IMR-90 (cell line): Measurements from ENCODE around the gene NOM1. TPM values are rescaled to one million over a fixed set of nuclear protein-coding genes. Genes with fewer than 3 reads are reported as not detected.
"Not testable (repeated sequence)": the region's sequence is repeated elsewhere in the genome, so short reads cannot be mapped to it uniquely, and the experiment has no call there.

ENCODE experiments used
- ATAC-seq: fragments of 200-7000 bp; cut with Tn5 transposase; 2 replicates; pipeline ENCODE4 v1.9.1; 2020; ENCODE audit warnings: low read depth, mild to moderate bottlenecking, moderate library complexity
- BruUV-seq: library from RNA; stranded (reverse); fragments of 400-500 nt; replicated peaks from 2 replicates; lab custom pipeline; 2021; lab: Mats Ljungman, UMichigan
- CTCF ChIA-PET: fragments of 300-600 bp; formaldehyde crosslinking; extraction: SDS; loops from one replicate; lab custom pipeline; 2021; ENCODE audit warnings: antibody characterized with exemption; lab: Yijun Ruan, JAX
- POLR2A ChIA-PET: fragments of 300-600 bp; sonication (Branson Sonifier 250); formaldehyde crosslinking; loops from one replicate; lab custom pipeline; 2022; ENCODE audit warnings: antibody characterized with exemption; ENCODE audit not compliant: unreplicated experiment; lab: Charles Lee
- DNase-seq: peaks from one replicate; pipeline ENCODE4 v3.0.0; 2013
- H2AFZ ChIP-seq: replicated peaks from 2 replicates; pipeline ENCODE3; 2013; ENCODE audit warnings: low read length, mild to moderate bottlenecking; ENCODE audit not compliant: poor library complexity
- H2AK5ac ChIP-seq: 2 replicates; pipeline ENCODE4 v1.6.1; 2013; ENCODE audit warnings: low read depth, low read length, inconsistent platforms
- H2AK9ac ChIP-seq: replicated peaks from 2 replicates; pipeline ENCODE3; 2013; ENCODE audit warnings: mild to moderate bottlenecking, low read depth, low read length, moderate library complexity; ENCODE audit not compliant: poor library complexity
- H2BK120ac ChIP-seq: 2 replicates; pipeline ENCODE4 v1.6.1; 2013; ENCODE audit warnings: low read depth, low read length, inconsistent platforms
- H2BK15ac ChIP-seq: 3 replicates; pipeline ENCODE4 v1.6.1; 2013; ENCODE audit warnings: low read depth, low read length, inconsistent platforms
- H2BK20ac ChIP-seq: 2 replicates; pipeline ENCODE4 v1.6.1; 2013; ENCODE audit warnings: low read depth, mild to moderate bottlenecking, inconsistent platforms, low read length, moderate library complexity
- H2BK5ac ChIP-seq: 2 replicates; pipeline ENCODE4 v1.6.1; 2013; ENCODE audit warnings: mild to moderate bottlenecking, low read depth, low read length, inconsistent platforms; ENCODE audit not compliant: poor library complexity, severe bottlenecking
- H3K14ac ChIP-seq: replicated peaks from 2 replicates; pipeline ENCODE4 v1.6.1; 2013; ENCODE audit warnings: low read depth, low read length, inconsistent platforms
- H3K18ac ChIP-seq: 2 replicates; pipeline ENCODE4 v1.6.1; 2013; ENCODE audit warnings: low read depth, low read length, control low read depth
- H3K23ac ChIP-seq: 2 replicates; pipeline ENCODE4 v1.6.1; 2013; ENCODE audit warnings: low read depth, low read length, inconsistent platforms
- H3K27ac ChIP-seq: 2 replicates; pipeline ENCODE4 v1.5.1; 2013; ENCODE audit warnings: mild to moderate bottlenecking, control low read depth, low read length; ENCODE audit not compliant: insufficient read depth
- H3K27me3 ChIP-seq: 2 replicates; pipeline ENCODE4 v1.6.1; 2013; ENCODE audit warnings: low read length; ENCODE audit not compliant: control insufficient read depth, insufficient read depth
- H3K36me3 ChIP-seq: 2 replicates; pipeline ENCODE4 v1.6.1; 2013; ENCODE audit warnings: low read length, mixed read lengths; ENCODE audit not compliant: control insufficient read depth, insufficient read depth
- H3K4ac ChIP-seq: 2 replicates; pipeline ENCODE4 v1.6.1; 2013; ENCODE audit warnings: low read depth, low read length, inconsistent platforms
- H3K4me1 ChIP-seq: 2 replicates; pipeline ENCODE4 v1.6.1; 2013; ENCODE audit warnings: low read length, mixed read lengths; ENCODE audit not compliant: control insufficient read depth, insufficient read depth
- H3K4me2 ChIP-seq: 2 replicates; pipeline ENCODE4 v1.6.1; 2013; ENCODE audit warnings: low read depth, mild to moderate bottlenecking, control low read depth, low read length, moderate library complexity
- H3K4me3 ChIP-seq: 2 replicates; pipeline ENCODE4 v1.5.1; 2013; ENCODE audit warnings: low read depth, mild to moderate bottlenecking, control low read depth, low read length, moderate library complexity; ENCODE audit not compliant: insufficient read depth
- H3K56ac ChIP-seq: 2 replicates; pipeline ENCODE4 v1.6.1; 2013; ENCODE audit warnings: low read length, inconsistent platforms; ENCODE audit not compliant: insufficient read depth; ENCODE audit errors: extremely low read depth
- H3K79me1 ChIP-seq, 2 experiments: 2 replicates each; pipeline ENCODE4 v1.6.1; 2013; ENCODE audit warnings: low read length in 2 of 2, inconsistent platforms in 1 of 2, low read depth in 1 of 2
- H3K9ac ChIP-seq: 2 replicates; pipeline ENCODE4 v1.6.1; 2013; ENCODE audit warnings: low read depth, low read length, control low read depth
- H3K9me1 ChIP-seq: 2 replicates; pipeline ENCODE4 v1.6.1; 2013; ENCODE audit warnings: low read length, inconsistent platforms; ENCODE audit not compliant: insufficient read depth
- H3K9me3 ChIP-seq: 2 replicates; pipeline ENCODE4 v1.6.1; 2013; ENCODE audit warnings: low read length; ENCODE audit not compliant: control insufficient read depth, insufficient read depth
- H4K20me1 ChIP-seq: 2 replicates; pipeline ENCODE4 v1.6.1; 2013; ENCODE audit warnings: low read length, inconsistent platforms; ENCODE audit not compliant: insufficient read depth
- H4K5ac ChIP-seq: 2 replicates; pipeline ENCODE4 v1.6.1; 2013; ENCODE audit warnings: mild to moderate bottlenecking, low read depth, low read length, control low read depth
- H4K8ac ChIP-seq, 2 experiments: 2 replicates each; pipeline ENCODE4 v1.6.1; 2013; ENCODE audit warnings: low read depth in 2 of 2, low read length in 2 of 2, control low read depth in 1 of 2, inconsistent platforms in 1 of 2
- H4K91ac ChIP-seq: 2 replicates; pipeline ENCODE4 v1.6.1; 2013; ENCODE audit warnings: low read depth, low read length, inconsistent platforms; ENCODE audit not compliant: insufficient read depth
- WGBS, 2 experiments: methylation state at CpG; one replicate each; pipeline versions ENCODE4 v1.1.5 to v1.1.7; 2013; ENCODE audit warnings: missing lambda C conversion rate in 2 of 2; ENCODE audit not compliant: insufficient read length in 1 of 2; ENCODE audit errors: extremely low coverage in 2 of 2; 5-methylcytosine and 5-hydroxymethylcytosine counted together
- dilution Hi-C: fragments of 300-500 bp; cut with HindIII; formaldehyde crosslinking; loops from one replicate; pipeline ENCODE4 v1.14.3; 2018; ENCODE audit warnings: low sequenced_read_pairs; ENCODE audit not compliant: unreplicated experiment
- in situ Hi-C: fragments of 300-500 bp; cut with MboI; formaldehyde crosslinking; loops from 3 replicates; pipeline ENCODE4 v1.14.3; 2019; ENCODE audit warnings: low sequenced_read_pairs, inconsistent platforms, mixed read lengths
- intact Hi-C: fragments of 100-400 bp; cut with micrococcal nuclease; formaldehyde crosslinking; loops from 2 replicates; pipeline ENCODE4 v1.10.0; 2022
- polyA plus RNA-seq, 3 experiments: library from polyadenylated mRNA; depleted of rRNA; stranded (reverse); fragments of >200 nt; gene quantifications; 2 replicates each; pipeline ENCODE4 v1.2.3, GENCODE V29; 2012; ENCODE audit warnings: low replicate concordance in 1 of 3
- total RNA-seq: library from RNA; depleted of rRNA; stranded (reverse); fragments of >200 nt; gene quantifications from 2 replicates; pipeline ENCODE4 v1.2.3, GENCODE V29; 2012

NOM1 gene
- total and polyA plus RNA-seq, 2 of the 4 experiments (the other 2 are of a cell fraction) = 15.3 to 15.4 TPM

DNA sequence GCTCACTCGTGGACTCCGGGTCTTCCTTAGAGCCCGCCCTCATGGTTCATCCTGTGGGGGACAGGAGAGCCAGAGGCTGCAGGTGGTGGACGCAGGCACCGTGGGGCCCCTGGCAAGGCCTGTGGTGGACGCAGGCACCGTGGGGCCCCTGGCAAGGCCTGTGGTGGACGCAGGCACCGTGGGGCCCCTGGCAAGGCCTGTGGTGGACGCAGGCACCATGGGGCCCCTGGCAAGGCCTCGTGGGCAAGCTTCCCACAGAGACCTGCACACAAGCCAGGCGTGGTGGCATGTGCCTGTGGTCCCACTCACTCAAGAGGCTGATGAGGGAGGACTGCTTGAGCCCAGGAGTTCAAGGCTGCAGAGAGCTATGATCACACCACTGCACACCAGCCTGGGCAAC is 23.7 kb upstream of the NOM1 start:
- WGBS, 2 experiments = no CpG with 5 or more reads among the region's 12 CpGs
- H3K4ac ChIP-seq, H3K9ac ChIP-seq, POLR2A ChIA-PET, H3K14ac ChIP-seq, BruUV-seq, H2AFZ ChIP-seq, H2AK5ac ChIP-seq, CTCF ChIA-PET, H2BK5ac ChIP-seq, H4K20me1 ChIP-seq, H2BK15ac ChIP-seq, ATAC-seq, H3K4me3 ChIP-seq, H3K27me3 ChIP-seq, H3K4me1 ChIP-seq, H2BK20ac ChIP-seq, in situ Hi-C loops, H3K9me1 ChIP-seq, H4K91ac ChIP-seq, H4K8ac ChIP-seq, H2AK9ac ChIP-seq, H3K18ac ChIP-seq, H3K4me2 ChIP-seq, H3K9me3 ChIP-seq, dilution Hi-C loops, intact Hi-C loops, H4K5ac ChIP-seq, H3K79me1 ChIP-seq, DNase-seq, H3K36me3 ChIP-seq, H3K27ac ChIP-seq, H3K23ac ChIP-seq, H3K56ac ChIP-seq, H2BK120ac ChIP-seq: not testable (repeated sequence)
